Amygdala (tissue), 56 donors: ENCODE data around the gene DSCAM.
A peak's percentile ranks its signal among the peaks of the same experiment; 100 is the strongest.

Experiments
- DNase-seq, 56 donors: peaks; one replicate each; lab custom pipeline; 2025; lab: John Stamatoyannopoulos, UW

The DSCAM gene

DNA sequence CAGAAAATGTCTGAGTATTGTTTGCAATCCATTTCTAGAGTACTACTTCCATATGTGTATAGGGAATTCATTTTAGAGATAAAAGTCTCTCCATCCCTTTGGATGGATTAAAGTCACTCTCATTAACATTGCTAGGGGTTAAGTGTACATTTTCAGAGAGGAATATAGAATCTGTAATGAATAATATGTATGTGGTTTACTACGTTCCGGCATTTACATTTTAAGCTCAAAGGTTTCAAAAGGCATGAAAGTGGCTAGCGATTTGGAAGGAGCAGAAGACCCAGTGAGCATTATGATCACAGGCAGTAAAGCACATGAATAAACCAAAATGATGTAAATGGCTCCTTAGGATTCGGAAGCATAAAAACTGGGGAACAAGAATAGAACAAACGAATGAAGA lies 123.0 kb downstream of the DSCAM start:
- no peak for DNase-seq

DNA sequence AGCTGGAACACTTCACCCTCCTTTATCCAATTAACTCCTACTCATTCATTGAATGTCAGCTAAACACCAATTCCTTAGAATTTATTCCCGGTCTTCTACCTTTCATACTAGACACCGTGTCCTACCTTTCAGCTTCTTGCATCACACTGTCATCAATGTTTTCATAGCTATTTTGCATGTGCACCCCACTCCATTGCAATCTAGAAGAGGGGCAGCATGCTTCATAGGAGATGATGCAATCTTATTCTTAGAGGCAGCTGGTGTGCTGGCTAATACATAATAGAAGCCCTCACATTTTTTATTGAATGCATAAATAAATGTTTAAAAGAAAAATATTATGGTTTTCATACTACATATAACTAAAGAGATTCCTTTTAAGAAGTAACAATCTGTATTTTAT lies 123.6 kb downstream of the DSCAM start:
- no peak for DNase-seq

- no peak for DNase-seq
These were observed 127.3 kb downstream of the DSCAM start for GRCh38 chr21:40719615-40720014.

GRCh38 chr21:40717028-40717427 lies 129.9 kb downstream of the DSCAM start:
- DNase-seq: no peak

GRCh38 chr21:40714536-40714935 lies 132.4 kb downstream of the DSCAM start:
- DNase-seq: no peak

- DNase-seq: no peak
These were observed 139.2 kb downstream of the DSCAM start for GRCh38 chr21:40707656-40708244.

GRCh38 chr21:40706806-40707655 lies 139.9 kb downstream of the DSCAM start:
- no peak for DNase-seq

DNA sequence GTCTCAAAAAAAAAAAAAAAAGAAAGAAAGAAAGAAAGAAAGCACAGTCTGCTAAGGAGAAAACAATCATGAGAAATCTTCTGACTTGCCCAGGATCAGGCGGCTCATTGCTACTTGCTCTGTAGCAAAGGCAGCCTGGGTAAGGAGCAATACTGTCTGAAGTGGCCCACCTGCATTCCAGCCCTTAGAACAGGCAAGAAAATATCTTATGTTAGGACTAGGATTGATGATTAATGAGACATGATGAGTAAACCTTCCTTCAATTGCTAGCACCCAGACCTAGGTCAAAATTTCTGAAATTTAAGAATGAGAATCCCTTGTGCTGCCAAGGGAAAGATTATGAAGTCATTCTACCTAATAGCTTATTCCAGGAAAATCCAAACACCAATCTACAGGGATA lies 140.8 kb downstream of the DSCAM start:
- no peak for DNase-seq

DNA sequence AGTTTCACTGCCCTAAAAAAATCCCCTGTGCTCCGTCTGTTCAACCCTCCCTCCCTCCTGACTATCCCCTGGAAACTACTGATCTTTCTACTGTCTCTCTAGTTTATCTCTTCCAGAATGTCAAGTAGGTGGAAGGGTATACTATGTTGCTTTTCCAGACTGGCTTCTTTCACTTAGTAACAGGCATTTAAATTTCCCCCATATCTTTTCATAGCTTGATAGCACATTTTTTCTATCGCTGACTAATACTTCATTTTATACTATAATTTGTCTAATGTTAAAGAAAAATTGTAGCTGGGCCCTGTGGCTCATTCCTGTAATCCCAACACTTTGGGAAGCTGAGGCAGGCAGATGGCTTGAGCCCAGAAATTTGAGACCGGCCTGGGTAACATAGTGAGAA lies 142.8 kb downstream of the DSCAM start:
- no peak for DNase-seq

GRCh38 chr21:40699366-40699765 lies 147.6 kb downstream of the DSCAM start:
- no peak for DNase-seq

- DNase-seq: no peak
These were observed 150.7 kb downstream of the DSCAM start for GRCh38 chr21:40696246-40696645.

- no peak for DNase-seq
These were observed 157.1 kb downstream of the DSCAM start for GRCh38 chr21:40689840-40690360.

GRCh38 chr21:40689217-40689616 lies 157.7 kb downstream of the DSCAM start:
- DNase-seq: no peak

GRCh38 chr21:40688106-40688864 lies 158.7 kb downstream of the DSCAM start:
- no peak for DNase-seq

DNA sequence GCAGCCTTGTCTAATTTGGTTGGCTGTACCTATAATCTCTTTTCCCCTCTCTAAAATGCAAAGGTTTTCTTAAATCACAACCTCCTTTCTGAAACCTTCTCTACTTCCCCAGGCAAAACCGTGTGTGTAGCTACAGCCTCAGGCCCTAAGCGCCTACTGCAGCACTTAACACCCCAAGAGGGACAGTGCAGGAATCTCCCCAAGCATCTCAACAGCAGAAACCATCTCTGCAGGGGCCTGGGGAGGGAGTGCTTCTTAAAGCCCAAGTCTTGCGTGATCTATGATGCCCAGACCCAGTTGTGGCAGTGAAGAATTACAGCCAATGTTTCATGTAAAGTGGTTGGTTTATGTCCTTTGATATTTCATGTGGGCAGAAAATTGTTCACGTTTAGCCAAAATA lies 159.3 kb downstream of the DSCAM start:
- DNase-seq: no peak

DNA sequence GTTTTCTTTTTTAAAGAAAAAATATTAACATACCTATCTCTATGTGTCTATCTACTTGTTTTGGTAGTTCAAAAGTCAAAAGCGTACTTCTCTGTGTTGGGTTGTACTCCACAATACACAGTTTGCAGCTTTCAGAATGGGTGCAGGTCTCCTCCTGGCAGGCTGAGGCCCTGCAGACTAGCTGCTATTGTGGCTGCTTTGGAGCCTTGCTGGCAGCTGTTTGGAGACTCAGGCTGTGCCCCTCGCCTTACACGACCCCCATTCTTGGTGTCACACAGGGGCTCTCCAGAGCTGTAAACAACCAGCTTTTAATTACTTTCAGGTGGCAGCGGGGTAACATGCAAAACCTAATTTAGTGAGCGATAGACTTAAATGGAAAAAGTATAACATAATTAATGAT lies 160.4 kb downstream of the DSCAM start:
- no peak for DNase-seq

- DNase-seq: no peak
These were observed 161.8 kb downstream of the DSCAM start for GRCh38 chr21:40685141-40685540.

GRCh38 chr21:40684726-40685125 lies 162.2 kb downstream of the DSCAM start:
- DNase-seq: no peak

GRCh38 chr21:40683349-40683748 lies 163.6 kb downstream of the DSCAM start:
- DNase-seq: no peak

- peak in 28 of 56 donors; percentile 2 to 78 (median 17) for DNase-seq
These were observed 165.6 kb downstream of the DSCAM start for GRCh38 chr21:40681164-40681859.

DNA sequence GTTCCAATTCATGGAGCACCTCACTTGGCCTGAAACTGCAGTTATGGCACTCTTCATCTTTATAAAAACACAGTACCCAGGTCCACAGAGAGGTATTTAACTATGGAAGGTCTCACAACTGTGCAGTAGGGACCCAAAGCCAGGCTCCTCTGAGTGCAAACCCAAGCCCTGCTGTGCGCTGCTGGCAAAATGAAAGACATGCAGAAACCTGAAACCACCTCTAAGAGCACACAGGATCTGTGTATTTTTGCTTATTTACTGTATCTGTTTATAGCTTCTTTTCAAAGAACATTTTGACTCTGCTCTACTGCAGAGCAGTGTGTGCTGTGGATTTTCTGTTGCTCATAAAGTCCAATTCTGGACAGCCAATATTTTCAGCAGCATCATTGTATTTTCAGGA lies 166.6 kb downstream of the DSCAM start:
- no peak for DNase-seq
